HCT116 (cell line): Measurements from ENCODE around the gene ATF7. TPM values are rescaled to one million over a fixed set of nuclear protein-coding genes. Genes with fewer than 3 reads are reported as not detected.

ENCODE experiments used
- ATAC-seq: fragments of 200-7000 bp; cut with Tn5 transposase; 2 replicates; pipeline ENCODE4 v1.9.1; 2020; ENCODE audit warnings: mild to moderate bottlenecking, moderate library complexity
- BruUV-seq: library from RNA; stranded (reverse); fragments of 400-500 nt; replicated peaks from 2 replicates; lab custom pipeline; 2021; lab: Mats Ljungman, UMichigan
- CTCF ChIA-PET: fragments of 300-600 bp; sonication (Branson Sonifier 250); formaldehyde crosslinking; loops from one replicate; lab custom pipeline; 2021; ENCODE audit warnings: antibody characterized with exemption; lab: Charles Lee
- POLR2A ChIA-PET: fragments of 300-600, 350-600 bp; sonication (Branson Sonifier 250); formaldehyde crosslinking; loops from one replicate; lab custom pipeline; 2021; ENCODE audit warnings: antibody characterized with exemption; lab: Charles Lee
- RAD21 ChIA-PET, 2 experiments: fragments of 300-600 bp; sonication (Branson Sonifier 250); formaldehyde crosslinking; loops; one replicate each; lab custom pipeline; 2023; ENCODE audit warnings: low total read pairs in 2 of 2; ENCODE audit not compliant: uncharacterized antibody in 2 of 2, unreplicated experiment in 2 of 2, low non-redundant PET in 1 of 2; lab: Charles Lee
- DNase-seq: peaks from one replicate; pipeline ENCODE4 v3.0.0-alpha.2; 2010; ENCODE audit warnings: low read depth, low spot score
- H2AFZ ChIP-seq: fragments of 200-600 bp; shearing (Covaris generic), sonication (generic); 2 replicates; pipeline ENCODE4 v1.6.1; 2017; ENCODE audit warnings: low read depth, mixed run types, mixed read lengths, antibody characterized with exemption, low read length; ENCODE audit not compliant: poor library complexity, severe bottlenecking
- H3K27ac ChIP-seq: 2 replicates; pipeline ENCODE4 v1.5.1; 2012; ENCODE audit warnings: low read depth, low read length
- H3K27me3 ChIP-seq: fragments of 200-600 bp; sonication (generic); 2 replicates; pipeline ENCODE4 v1.6.1; 2016; ENCODE audit warnings: mixed run types, low read length, mixed read lengths; ENCODE audit not compliant: insufficient read depth
- H3K36me3 ChIP-seq, 2 experiments: fragments of 200-500 bp in 1 of 2; fragments of 200-600 bp in 1 of 2; sonication (Bioruptor generic) in 1 of 2; sonication (generic) in 1 of 2; 2 replicates each; pipeline versions ENCODE4 v1.5.1 to v1.6.1; 2014 to 2016; ENCODE audit warnings: low read length in 2 of 2, inconsistent platforms in 1 of 2, mixed read lengths in 1 of 2, mixed run types in 1 of 2; ENCODE audit not compliant: insufficient read depth in 2 of 2, control insufficient read depth in 1 of 2
- H3K4me1 ChIP-seq, 2 experiments: fragments of 200-600 bp in 1 of 2; sonication (generic) in 1 of 2; 2 replicates each; pipeline versions ENCODE4 v1.5.1 to v1.6.1; 2012 to 2017; ENCODE audit warnings: low read length in 2 of 2, inconsistent platforms in 1 of 2, mild to moderate bottlenecking in 1 of 2, mixed read lengths in 1 of 2, mixed run types in 1 of 2, moderate library complexity in 1 of 2; ENCODE audit not compliant: insufficient read depth in 2 of 2, control insufficient read depth in 1 of 2
- H3K4me2 ChIP-seq: fragments of 200-600 bp; sonication (generic); 2 replicates; pipeline ENCODE4 v1.6.1; 2017; ENCODE audit warnings: mixed run types, low read length, mixed read lengths
- H3K4me3 ChIP-seq, 2 experiments: fragments of 200-600 bp in 1 of 2; sonication (generic) in 1 of 2; replicated peaks in 1 of 2; 2 replicates each; pipeline ENCODE4 v1.5.1; 2011 to 2016; ENCODE audit warnings: low read length in 2 of 2, control low read depth in 1 of 2, low read depth in 1 of 2, mild to moderate bottlenecking in 1 of 2, mixed read lengths in 1 of 2, mixed run types in 1 of 2
- H3K79me2 ChIP-seq: fragments of 200-600 bp; sonication (generic); 2 replicates; pipeline ENCODE4 v1.6.1; 2017; ENCODE audit warnings: mild to moderate bottlenecking, mixed run types, low read length, moderate library complexity, mixed read lengths; ENCODE audit not compliant: insufficient read depth
- H3K9ac ChIP-seq: fragments of 200-600 bp; sonication (generic); 2 replicates; pipeline ENCODE4 v1.6.1; 2016; ENCODE audit warnings: low read length, mixed read lengths
- H3K9me2 ChIP-seq: fragments of 200-600 bp; sonication (generic), shearing (Covaris generic); 2 replicates; pipeline ENCODE4 v1.6.1; 2017; ENCODE audit warnings: mixed run types, mild to moderate bottlenecking, moderate library complexity; ENCODE audit not compliant: insufficient read depth
- H3K9me3 ChIP-seq, 2 experiments: fragments of 200-500 bp in 1 of 2; fragments of 200-600 bp in 1 of 2; sonication (Bioruptor generic) in 1 of 2; sonication (generic) in 1 of 2; 2 replicates each; pipeline ENCODE4 v1.6.1; 2014 to 2017; ENCODE audit warnings: low read length in 2 of 2, mixed read lengths in 2 of 2, inconsistent platforms in 1 of 2, low read depth in 1 of 2, mild to moderate bottlenecking in 1 of 2, mixed run types in 1 of 2, moderate library complexity in 1 of 2; ENCODE audit not compliant: control insufficient read depth in 1 of 2, insufficient read depth in 1 of 2
- H4K20me1 ChIP-seq: fragments of 200-600 bp; sonication (generic), shearing (Covaris generic); 2 replicates; pipeline ENCODE4 v1.6.1; 2017; ENCODE audit warnings: mixed run types, mild to moderate bottlenecking, moderate library complexity; ENCODE audit not compliant: insufficient read depth
- CBX3 ChIP-seq: IDR thresholded peaks from 2 replicates; pipeline ENCODE4 v1.6.1; 2012; ENCODE audit warnings: low read depth
- CEBPB ChIP-seq: IDR thresholded peaks from 2 replicates; pipeline ENCODE4 v1.6.1; 2012; ENCODE audit warnings: low read depth
- CTCF ChIP-seq, 3 experiments: fragments of 200-600 bp in 1 of 3; sonication (generic) in 1 of 3; IDR thresholded peaks in 2 of 3; conservative IDR thresholded peaks in 1 of 3; 2 replicates each; pipeline ENCODE4 v1.5.1; 2012 to 2017; ENCODE audit warnings: low read depth in 2 of 3, low read length in 2 of 3, antibody characterized with exemption in 1 of 3, borderline replicate concordance in 1 of 3, control low read depth in 1 of 3, mild to moderate bottlenecking in 1 of 3, mixed read lengths in 1 of 3, mixed run types in 1 of 3, moderate library complexity in 1 of 3; ENCODE audit not compliant: insufficient read depth in 1 of 3
- EGR1 ChIP-seq: IDR thresholded peaks from 2 replicates; pipeline ENCODE4 v1.6.1; 2012; ENCODE audit warnings: low read depth
- ELF1 ChIP-seq: IDR thresholded peaks from 2 replicates; pipeline ENCODE4 v1.6.1; 2012; ENCODE audit warnings: low read depth, borderline replicate concordance
- EZH2phosphoT487 ChIP-seq: fragments of 200-600 bp; IDR thresholded peaks from 2 replicates; pipeline ENCODE4 v1.6.1; 2018; ENCODE audit warnings: antibody characterized with exemption, borderline replicate concordance
- JUND ChIP-seq: IDR thresholded peaks from 2 replicates; pipeline ENCODE4 v1.6.1; 2012
- MAX ChIP-seq: IDR thresholded peaks from 2 replicates; pipeline ENCODE4 v1.6.1; 2012
- POLR2AphosphoS5 ChIP-seq: IDR thresholded peaks from 2 replicates; pipeline ENCODE4 v1.6.1; 2011; ENCODE audit warnings: mild to moderate bottlenecking, low read depth, low read length, moderate library complexity
- SP1 ChIP-seq: IDR thresholded peaks from 2 replicates; pipeline ENCODE4 v1.6.1; 2012; ENCODE audit warnings: low read depth
- TCF7L2 ChIP-seq: IDR thresholded peaks from 2 replicates; pipeline ENCODE4 v1.7.0; 2011; ENCODE audit warnings: borderline replicate concordance, inconsistent platforms; ENCODE audit not compliant: insufficient read depth, insufficient read length; ENCODE audit errors: extremely low read depth
- YY1 ChIP-seq: IDR thresholded peaks from 2 replicates; pipeline ENCODE4 v1.6.1; 2011; ENCODE audit warnings: low read length, low read depth, moderate library complexity, mild to moderate bottlenecking; ENCODE audit not compliant: insufficient replicate concordance; ENCODE audit errors: extremely low read depth
- ZFX ChIP-seq: fragments of 450-650 bp; IDR thresholded peaks from 2 replicates; pipeline ENCODE4 v1.6.1; 2017
- intact Hi-C: fragments of 100-400 bp; cut with micrococcal nuclease; formaldehyde crosslinking; loops from 2 replicates; pipeline ENCODE4 v1.10.0; 2022
- total RNA-seq: library from RNA; stranded (reverse); gene quantifications from one replicate; pipeline ENCODE4 v1.2.1, GENCODE V29; 2021; ENCODE audit not compliant: unreplicated experiment

ATF7 gene
- total RNA-seq, 1 experiment from 2014 or later, result 24.0 TPM

GRCh38 chr12:53572134-53572758, 53.9 kb downstream of the ATF7 start:
- no peak overlapping the region for H2AFZ ChIP-seq

GRCh38 chr12:53571295-53571694, 54.9 kb downstream of the ATF7 start:
- H3K79me2 ChIP-seq, result no peaks in the 10 kb centered on the region; the same call in 1 of the 2 replicates
- TF ChIP-seq ZFX, result no peak
- no peak for TF ChIP-seq EGR1
- TF ChIP-seq SP1, result no peak
- TF ChIP-seq TCF7L2, result no peak
- TF ChIP-seq YY1, result no peak
- no peak for TF ChIP-seq EZH2phosphoT487
- no peak for TF ChIP-seq CBX3
- no peak for TF ChIP-seq CTCF (IDR thresholded peaks at IDR 0.05 in 2 of 3, conservative IDR thresholded peaks at IDR 0.05 in 1 of 3; ENCODE audit: borderline replicate concordance in 1 of 3, insufficient read depth in 1 of 3, low read depth in 2 of 3, low read length in 2 of 3)
- TF ChIP-seq POLR2AphosphoS5, result no peak
- H4K20me1 ChIP-seq, result no peaks in the 10 kb centered on the region
- H3K9me3 ChIP-seq, result no peaks in the 10 kb centered on the region
- H3K4me3 ChIP-seq, result no peak overlapping the region
- CTCF ChIA-PET, result no interaction called here
- RAD21 ChIA-PET, result no interaction called here
- H3K9me2 ChIP-seq, result no peaks in the 10 kb centered on the region
- ATAC-seq (no peak), DNase-seq (no peak)
- peaks cover 0 to 6% of the 10 kb centered on the region in 2 experiments; a peak in 1 of 4 replicates for H3K4me1 ChIP-seq
- no peak overlapping the region for H3K9ac ChIP-seq
- intact Hi-C loops, result no loop called here
- H3K4me2 ChIP-seq, result no peak overlapping the region
- no peak overlapping the region for H3K27ac ChIP-seq
- H3K36me3 ChIP-seq, result no peaks in the 10 kb centered on the region
- BruUV-seq, result no TSS peak
- no peaks in the 10 kb centered on the region for H3K27me3 ChIP-seq
- no peak overlapping the region for H2AFZ ChIP-seq
- POLR2A ChIA-PET, result no interaction called here

More at GRCh38 chr12:53572134-53572758, 53.9 kb downstream of the ATF7 start:
- Histone ChIP-seq H3K27me3 (no peaks in the 10 kb centered on the region), H3K36me3 (no peaks in the 10 kb centered on the region), H3K4me2 (no peak overlapping the region), H3K9me3 (no peaks in the 10 kb centered on the region), H4K20me1 (no peaks in the 10 kb centered on the region), H3K9me2 (no peaks in the 10 kb centered on the region), H3K4me1 (peaks cover 0 to 6% of the 10 kb centered on the region in 2 experiments; a peak in 1 of 4 replicates), H3K9ac (no peak overlapping the region), H3K79me2 (no peaks in the 10 kb centered on the region; the same call in 1 of the 2 replicates), H3K27ac (no peak overlapping the region), H3K4me3 (no peak overlapping the region)
- DNase-seq (no peak), ATAC-seq (no peak)
- ChIA-PET CTCF (no interaction called here), POLR2A (no interaction called here), RAD21 (no interaction called here)
- no peak for TF ChIP-seq MAX
- TF ChIP-seq ELF1, result no peak
- no peak for TF ChIP-seq YY1
- TF ChIP-seq CEBPB, result no peak
- TF ChIP-seq JUND, result no peak
- intact Hi-C loops, result no loop called here
- no TSS peak for BruUV-seq
